ENCODE data around the gene E2F1.

The E2F1 gene

DNA sequence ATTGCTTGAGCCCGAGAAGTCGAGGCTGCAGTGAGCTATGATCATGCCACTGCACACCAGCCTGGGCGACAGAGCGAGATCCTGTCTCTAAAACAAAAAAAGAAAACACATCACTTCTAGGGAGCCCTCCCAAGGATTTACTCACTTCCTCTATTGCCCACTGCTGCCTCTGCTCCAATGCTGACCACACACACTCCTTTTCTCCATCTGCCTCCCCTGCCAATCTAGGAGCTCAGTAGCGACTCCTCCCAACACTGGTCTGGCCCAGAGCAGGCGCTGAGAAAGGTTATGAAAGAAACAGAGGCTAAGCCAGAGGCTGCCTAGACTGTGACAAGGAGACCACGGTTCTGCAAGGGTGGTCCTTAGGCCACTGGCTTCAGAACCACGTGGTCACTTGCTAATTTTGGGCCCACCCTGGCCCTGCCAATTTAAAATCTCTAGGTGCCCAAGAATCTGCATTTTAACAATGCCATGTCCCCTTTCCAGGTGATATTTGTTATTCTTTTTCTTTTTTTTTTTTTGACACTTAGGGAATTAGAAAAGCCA, 1.3 kb upstream of the E2F1 start:
- no peak for DNase-seq

GRCh38 chr20:33686984-33687366, 790 bp upstream of the E2F1 start:
- DNase-seq = no peak

DNA sequence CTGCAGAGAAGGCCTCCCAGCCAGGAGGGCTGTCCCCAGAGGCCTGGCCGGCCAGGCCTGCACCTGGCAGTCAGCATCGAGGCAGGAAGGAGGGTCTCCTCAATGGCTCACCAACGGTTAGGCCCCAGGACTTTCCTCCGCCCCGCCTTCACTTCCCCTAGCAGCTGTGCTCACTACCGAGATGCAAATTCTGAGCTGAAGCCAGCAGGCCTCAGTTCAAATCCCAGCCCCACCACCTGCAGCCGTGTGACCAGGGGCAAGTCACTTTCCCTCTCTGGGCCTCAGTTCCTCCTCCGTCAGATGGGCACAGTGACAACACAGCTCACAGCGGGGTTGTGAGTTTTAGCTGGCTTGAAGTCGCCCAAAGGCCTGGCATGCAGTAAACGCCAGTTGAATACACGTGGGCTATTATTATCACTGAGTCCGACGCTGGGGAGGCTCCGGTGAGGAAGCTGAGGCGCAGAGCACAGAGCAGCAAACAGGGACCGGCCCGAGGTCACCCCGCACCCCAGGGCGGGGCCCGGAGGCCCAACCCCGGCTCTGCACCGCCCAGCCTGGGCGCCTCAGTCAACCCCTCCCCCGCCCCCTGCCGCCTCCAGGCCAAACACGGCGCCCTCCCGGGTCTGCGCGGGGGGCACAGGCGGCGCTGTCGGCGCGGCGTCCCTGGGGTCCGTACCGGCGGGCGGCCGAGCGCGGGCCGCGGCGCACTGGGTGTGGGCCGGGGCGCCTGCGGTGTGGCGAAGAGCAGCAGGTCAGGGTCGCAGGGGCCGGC, 671 bp downstream of the E2F1 start:
- DNase-seq = peak; percentile 51

- peak; percentile 50 for DNase-seq
These were observed 1.5 kb downstream of the E2F1 start for GRCh38 chr20:33684533-33685327.

GRCh38 chr20:33681728-33682353, 4.3 kb downstream of the E2F1 start:
- no peak for DNase-seq

GRCh38 chr20:33681288-33681687, 4.9 kb downstream of the E2F1 start:
- DNase-seq = no peak

DNA sequence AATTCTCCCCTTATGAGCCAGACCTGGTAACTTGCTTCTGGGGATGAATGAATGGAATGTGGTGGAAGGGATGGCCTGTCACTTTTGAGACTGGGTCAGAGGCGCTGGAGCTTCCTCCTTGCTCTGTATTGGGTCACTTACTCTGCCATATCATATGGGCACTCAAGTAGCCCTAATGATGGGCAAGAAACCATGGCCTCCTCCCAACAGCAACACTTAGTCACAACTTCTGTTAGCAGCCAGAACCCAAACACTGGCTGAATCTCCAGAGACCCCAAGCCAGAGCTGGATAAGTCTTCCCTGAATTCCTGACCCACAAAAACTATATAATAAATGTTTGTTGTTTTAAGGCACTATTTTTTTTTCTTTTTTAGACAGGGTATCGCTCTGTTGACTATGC, 5.5 kb downstream of the E2F1 start:
- DNase-seq = no peak

GRCh38 chr20:33679758-33680485, 6.3 kb downstream of the E2F1 start:
- DNase-seq = no peak

- DNase-seq = no peak
These were observed 8.0 kb downstream of the E2F1 start for GRCh38 chr20:33677991-33678702.

GRCh38 chr20:33676652-33677645, 9.2 kb downstream of the E2F1 start:
- DNase-seq = no peak

DNA sequence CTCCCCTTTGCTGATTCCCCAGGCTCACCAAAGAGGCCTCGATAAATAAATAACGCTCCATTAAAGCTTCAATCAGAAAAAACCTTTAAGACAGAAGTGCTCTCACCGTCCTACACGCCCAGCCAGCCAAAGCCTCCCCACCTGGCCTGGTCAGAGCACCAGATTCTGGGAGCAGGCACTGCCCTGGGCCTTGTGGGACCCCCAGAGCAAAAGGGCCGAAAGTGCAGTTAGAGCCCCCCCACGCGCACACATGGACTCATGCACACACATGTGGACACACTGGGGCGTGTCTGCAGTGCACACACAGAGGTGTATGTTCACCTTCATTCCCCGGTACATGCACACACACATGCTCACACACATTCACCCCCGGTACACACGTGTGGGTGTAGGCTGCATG, 10.1 kb downstream of the E2F1 start:
- DNase-seq = no peak

DNA sequence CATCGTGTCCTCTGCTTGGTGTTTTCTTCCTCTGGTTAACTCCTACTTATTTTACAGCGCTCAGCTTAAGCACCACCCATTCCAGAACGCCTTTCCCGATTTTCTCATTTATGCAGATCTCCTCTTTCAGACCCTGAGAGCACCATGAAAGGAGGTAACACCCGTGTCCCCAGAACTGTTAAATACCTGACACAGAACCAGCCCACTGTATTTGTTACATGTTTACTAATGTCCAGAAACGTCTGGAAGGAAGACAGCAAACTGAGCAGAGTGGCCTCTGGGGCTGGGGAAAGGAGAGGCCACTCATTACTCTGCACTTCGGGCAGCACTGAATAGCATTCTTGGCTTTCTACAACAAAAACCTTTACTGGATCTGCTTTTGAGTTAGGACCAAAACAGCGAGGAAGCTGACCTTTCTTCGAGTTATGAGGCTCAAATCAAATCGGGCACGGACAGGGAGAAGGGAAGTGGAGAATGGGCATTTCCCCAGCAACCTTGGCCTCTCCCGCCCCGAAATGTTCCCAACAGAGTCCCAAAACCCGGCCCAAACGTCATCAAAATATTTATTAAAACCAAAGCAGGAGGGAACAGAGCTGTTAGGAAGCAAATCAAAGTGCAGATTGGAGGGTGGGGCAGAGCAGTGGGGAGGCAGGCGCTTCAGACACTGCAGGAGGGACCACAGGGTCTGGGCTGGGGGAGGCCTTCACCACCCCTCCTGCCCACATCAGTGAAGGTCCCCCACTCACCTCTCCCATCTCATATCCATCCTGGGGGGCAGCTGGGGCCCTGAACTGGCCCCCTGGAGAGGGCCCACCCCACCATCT, 10.8 kb downstream of the E2F1 start:
- DNase-seq = no peak

DNA sequence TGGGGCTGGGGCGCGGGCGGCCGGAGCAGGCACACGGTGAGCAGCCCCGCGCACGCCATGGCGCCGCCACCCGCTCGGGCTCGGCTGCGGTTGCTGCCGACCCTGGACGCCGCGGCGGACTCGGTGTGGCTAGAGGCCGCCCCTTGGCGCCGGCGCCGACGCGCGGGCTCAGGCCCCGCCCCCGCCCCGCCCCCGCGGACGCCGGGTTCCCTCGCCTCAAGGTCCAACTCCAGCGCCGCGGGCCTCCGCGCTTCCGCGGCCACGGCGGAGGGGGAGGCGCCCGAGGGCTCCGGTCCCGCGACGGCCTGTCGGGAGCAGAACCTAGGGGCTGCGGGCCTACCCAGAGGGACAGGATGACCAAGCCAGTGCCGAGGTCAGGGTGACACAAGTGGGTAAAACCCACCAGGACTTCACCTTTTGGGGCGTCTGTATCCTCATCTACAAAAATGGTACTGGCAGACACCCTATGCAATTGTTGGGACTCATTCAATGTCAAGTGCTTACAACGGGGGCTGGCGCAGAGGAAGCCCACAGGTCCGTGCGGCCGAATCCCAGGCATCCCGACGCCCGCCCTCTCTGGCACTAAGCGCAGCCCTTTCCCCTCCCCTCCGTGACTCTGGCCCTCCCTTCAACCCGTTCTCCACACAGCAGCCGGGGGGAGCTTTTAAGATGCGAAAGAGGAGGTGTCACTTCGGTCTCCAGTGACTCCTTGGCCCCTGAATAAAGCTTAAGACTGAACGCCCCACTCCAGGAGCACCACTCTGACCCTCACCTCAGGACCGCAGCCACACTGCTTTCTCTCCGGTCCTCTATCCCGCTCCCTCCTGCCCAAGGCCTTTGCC, 11.7 kb downstream of the E2F1 start, which contains the start of gene NECAB3:
NECAB3 (minus strand) TSS at position 135 of the 842 bp plus-strand sequence; CDS start at position 59, 76 bp downstream.
- DNase-seq = peak; percentile 52

DNA sequence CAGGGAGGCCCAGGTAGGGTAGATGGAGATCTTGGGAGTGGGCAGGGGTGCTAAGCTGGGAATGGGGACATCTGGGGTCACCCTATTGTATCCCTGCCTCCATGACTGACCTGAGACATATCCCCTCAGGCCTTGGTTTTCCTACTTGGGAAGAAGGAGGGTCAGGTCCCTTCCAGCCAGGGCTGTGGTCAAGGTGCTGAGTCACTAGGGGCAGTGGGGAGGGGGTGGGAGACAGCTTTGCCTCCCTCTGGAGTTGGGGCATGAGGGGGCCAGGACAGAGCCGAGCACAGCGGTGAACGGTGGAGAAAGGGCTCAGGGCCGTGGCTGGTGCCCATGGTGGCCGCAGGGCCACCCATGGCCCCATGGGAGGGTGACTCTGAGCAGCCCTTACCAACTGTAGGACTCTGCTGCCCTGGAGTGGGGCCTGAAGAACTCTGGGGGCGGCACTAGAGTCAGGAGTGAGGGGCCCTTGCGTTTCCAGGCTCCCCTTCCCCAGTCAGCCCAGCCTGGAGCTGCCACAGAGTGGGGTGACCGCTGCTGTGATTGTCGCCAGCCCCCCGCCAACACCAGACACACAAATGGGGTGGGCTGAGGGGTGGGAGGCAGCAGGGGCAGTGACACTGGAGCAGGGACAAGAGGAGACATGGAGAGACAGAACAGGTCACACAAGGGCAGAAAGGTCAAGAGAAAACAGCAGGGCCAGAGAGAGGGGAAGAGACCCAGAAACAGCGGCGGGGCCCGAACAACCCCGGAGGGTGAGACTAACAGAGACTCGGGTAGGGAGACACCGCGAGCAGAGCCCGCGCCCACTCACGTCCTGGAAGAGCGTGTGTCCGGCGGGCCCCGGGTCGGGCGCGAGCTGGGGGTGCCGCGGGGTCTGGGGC, 12.5 kb downstream of the E2F1 start:
- DNase-seq = no peak

GRCh38 chr20:33673114-33673409, 13.1 kb downstream of the E2F1 start:
- DNase-seq = no peak

GRCh38 chr20:33672426-33673113, 13.6 kb downstream of the E2F1 start:
- DNase-seq = no peak

GRCh38 chr20:33671573-33672288, 14.5 kb downstream of the E2F1 start:
- no peak for DNase-seq

All from DMS153 (cell line).